CD1c-positive myeloid dendritic cell (primary cell): ENCODE results near the gene CBY3.
"Not testable (repeated sequence)": the region's sequence is repeated elsewhere in the genome, so short reads cannot be mapped to it uniquely, and the experiment has no call there.

Source experiments
- DNase-seq: peaks from one replicate; pipeline ENCODE4 v3.0.0-alpha.2; 2016; ENCODE audit errors: extremely low spot score

CBY3 gene

GRCh38 chr5:179680780-179681401 lies at the start of gene CBY3:
TSS of gene CBY3 (minus strand) at chr5:179681034. CDS start at chr5:179680918, 116 bp downstream.
- DNase-seq, result peak; percentile 38

GRCh38 chr5:179730356-179730755 lies 49.5 kb upstream of the CBY3 start:
- no peak for DNase-seq

GRCh38 chr5:179729727-179730126 lies 48.9 kb upstream of the CBY3 start:
- DNase-seq, result no peak

- no peak for DNase-seq
Measured at GRCh38 chr5:179729303-179729702, 48.5 kb upstream of the CBY3 start.

- DNase-seq, result peak; percentile 60
Measured at GRCh38 chr5:179727106-179727505, 46.3 kb upstream of the CBY3 start.

GRCh38 chr5:179724163-179724562 lies 43.3 kb upstream of the CBY3 start:
- DNase-seq, result no peak

- DNase-seq, result no peak
Measured at GRCh38 chr5:179720222-179720621, 39.4 kb upstream of the CBY3 start.

- DNase-seq, result no peak
Measured at GRCh38 chr5:179716286-179716685, 35.5 kb upstream of the CBY3 start.

- peak; percentile 12 for DNase-seq
Measured at GRCh38 chr5:179700401-179700918, 19.6 kb upstream of the CBY3 start.

GRCh38 chr5:179699616-179700237 lies 18.9 kb upstream of the CBY3 start:
- DNase-seq, result peak; percentile 63

GRCh38 chr5:179698935-179699615 lies 18.2 kb upstream of the CBY3 start, which contains the start of gene CANX:
TSS of gene CANX (plus strand) at chr5:179698967. CDS start at chr5:179705682, 6,715 bp downstream.
- DNase-seq, result peak; percentile 37

- DNase-seq, result peak; percentile 99
Measured at GRCh38 chr5:179697993-179698934, 17.4 kb upstream of the CBY3 start.

GRCh38 chr5:179697543-179697942 lies 16.7 kb upstream of the CBY3 start:
- not testable (repeated sequence) for DNase-seq

- no peak for DNase-seq
Measured at GRCh38 chr5:179697108-179697507, 16.3 kb upstream of the CBY3 start.

- DNase-seq, result no peak
Measured at GRCh38 chr5:179696603-179697002, 15.8 kb upstream of the CBY3 start.

- DNase-seq, result peak; percentile 19
Measured at GRCh38 chr5:179694561-179694960, 13.7 kb upstream of the CBY3 start.

GRCh38 chr5:179689212-179689611 lies 8.4 kb upstream of the CBY3 start:
- not testable (repeated sequence) for DNase-seq

- peak; percentile 40 for DNase-seq
Measured at GRCh38 chr5:179680014-179680779, 637 bp downstream of the CBY3 start.

GRCh38 chr5:179679014-179679674 lies 1.7 kb downstream of the CBY3 start:
- DNase-seq, result peak; percentile 50
